GM23248 (cell line): ENCODE measurements around the gene HDGFL3. TPM values are rescaled to one million over a fixed set of nuclear protein-coding genes. Genes with fewer than 3 reads are reported as not detected.
"Not testable (repeated sequence)": the region's sequence is repeated elsewhere in the genome, so short reads cannot be mapped to it uniquely, and the experiment has no call there.

Experiments used
- DNase-seq: peaks from one replicate; pipeline ENCODE4 v3.0.0-alpha.2; 2015
- H2AFZ ChIP-seq: fragments of 200-600 bp; sonication (generic); 2 replicates; pipeline ENCODE4 v1.6.1; 2016; ENCODE audit warnings: antibody characterized with exemption
- H3F3A ChIP-seq: fragments of 200-600 bp; sonication (generic); 2 replicates; pipeline ENCODE4 v1.6.1; 2016; ENCODE audit warnings: mild to moderate bottlenecking, antibody characterized with exemption, mixed run types; ENCODE audit not compliant: insufficient read depth
- H3K27ac ChIP-seq: fragments of 200-600 bp; sonication (generic); 2 replicates; pipeline ENCODE4 v1.5.1; 2016; ENCODE audit warnings: mild to moderate bottlenecking
- H3K27me3 ChIP-seq: fragments of 200-600 bp; sonication (generic); replicated peaks from 2 replicates; pipeline ENCODE4 v1.6.1; 2016; ENCODE audit warnings: mild to moderate bottlenecking; ENCODE audit not compliant: insufficient read depth
- H3K36me3 ChIP-seq: fragments of 200-600 bp; sonication (generic); 2 replicates; pipeline ENCODE4 v1.6.1; 2016; ENCODE audit warnings: low read depth, mild to moderate bottlenecking
- H3K4me1 ChIP-seq: fragments of 200-600 bp; sonication (generic); 2 replicates; pipeline ENCODE4 v1.6.1; 2016; ENCODE audit warnings: mild to moderate bottlenecking; ENCODE audit not compliant: insufficient read depth
- H3K4me2 ChIP-seq: fragments of 200-600 bp; sonication (generic); one replicate; pipeline ENCODE4 v1.6.1; 2016; ENCODE audit warnings: mild to moderate bottlenecking; ENCODE audit not compliant: unreplicated experiment
- H3K4me3 ChIP-seq: fragments of 200-600 bp; sonication (generic); 2 replicates; pipeline ENCODE4 v1.5.1; 2016; ENCODE audit warnings: mild to moderate bottlenecking
- H3K79me2 ChIP-seq: fragments of 200-600 bp; sonication (generic); 2 replicates; pipeline ENCODE4 v1.6.1; 2016; ENCODE audit warnings: mild to moderate bottlenecking; ENCODE audit not compliant: insufficient read depth
- H3K9ac ChIP-seq: fragments of 200-600 bp; sonication (generic); 2 replicates; pipeline ENCODE4 v1.6.1; 2016; ENCODE audit warnings: mild to moderate bottlenecking
- H3K9me2 ChIP-seq: fragments of 200-600 bp; sonication (generic); 2 replicates; pipeline ENCODE4 v1.6.1; 2016; ENCODE audit warnings: mixed run types, mild to moderate bottlenecking, moderate library complexity; ENCODE audit not compliant: insufficient read depth
- H3K9me3 ChIP-seq: fragments of 200-600 bp; sonication (generic); one replicate; pipeline ENCODE4 v1.6.1; 2017; ENCODE audit warnings: low read depth
- H4K20me1 ChIP-seq: fragments of 200-600 bp; sonication (generic); 2 replicates; pipeline ENCODE4 v1.6.0; 2016; ENCODE audit not compliant: insufficient read depth
- EZH2 ChIP-seq: fragments of 200-600 bp; sonication (generic); IDR thresholded peaks from 2 replicates; pipeline ENCODE4 v1.6.1; 2018; ENCODE audit warnings: antibody characterized with exemption, mild to moderate bottlenecking; ENCODE audit not compliant: insufficient read depth, poor library complexity, severe bottlenecking
- EZH2phosphoT487 ChIP-seq: fragments of 200-600 bp; sonication (generic); IDR thresholded peaks from 2 replicates; pipeline ENCODE4 v1.6.1; 2018; ENCODE audit warnings: antibody characterized with exemption, moderate library complexity, mild to moderate bottlenecking, low read depth; ENCODE audit not compliant: insufficient read depth
- WGBS, 2 experiments: methylation state at CpG; one replicate each; pipeline ENCODE4 v1.1.6; 2015 to 2017; ENCODE audit warnings: low lambda C conversion rate in 2 of 2, low coverage in 1 of 2; ENCODE audit errors: missing lambda C conversion rate in 2 of 2; 5-methylcytosine and 5-hydroxymethylcytosine counted together
- in situ Hi-C: fragments of 300-500 bp; cut with MboI; formaldehyde crosslinking; loops from 2 replicates; pipeline ENCODE4 v1.15.0; 2020
- polyA plus RNA-seq: library from polyadenylated mRNA; unstranded; fragments of >200 nt; fragmentation: Nextera tagmentation; extraction: Ambion mirVana; gene quantifications from 2 replicates; pipeline ENCODE4 v1.2.1, GENCODE V29; 2016
- total RNA-seq: library from RNA; depleted of rRNA; stranded (reverse); fragments of >200 nt; shearing (Covaris generic); gene quantifications from 2 replicates; pipeline ENCODE4 v1.2.3, GENCODE V29; 2014

Gene HDGFL3
- total and polyA plus RNA-seq, 2 experiments from 2014 or later = 16.2 to 25.0 TPM

DNA sequence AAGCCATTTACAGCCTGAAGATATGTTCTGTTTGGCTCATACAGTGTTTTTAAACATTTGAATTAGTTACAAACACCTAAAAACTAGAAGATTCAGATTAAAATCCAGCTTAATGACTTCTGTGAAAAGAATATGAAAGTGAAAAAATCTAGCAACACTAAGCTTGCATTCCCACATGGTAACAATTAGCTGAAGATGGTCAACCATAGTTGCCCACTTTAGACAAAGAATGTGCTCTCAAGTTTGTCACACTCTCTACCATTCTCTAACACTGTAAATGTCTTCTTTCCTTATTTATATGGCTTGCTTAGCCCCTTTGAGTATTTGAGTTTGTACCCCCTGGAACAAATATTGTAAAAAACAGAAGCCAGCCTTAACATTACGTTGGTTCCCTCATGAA lies 32.7 kb downstream of the HDGFL3 start:
- Histone ChIP-seq H3K36me3 (no peaks in the 10 kb centered on the region), H3K4me1 (no peaks in the 10 kb centered on the region; the same call in 1 of the 2 replicates), H3K27me3 (no peaks in the 10 kb centered on the region), H3F3A (peaks cover 10% of the 10 kb centered on the region; the same call in 1 of the 2 replicates), H3K9me3 (no peaks in the 10 kb centered on the region), H3K27ac (no peak overlapping the region), H3K9me2 (no peaks in the 10 kb centered on the region), H3K4me3 (no peak overlapping the region), H4K20me1 (no peaks in the 10 kb centered on the region), H3K79me2 (peaks cover 18% of the 10 kb centered on the region), H3K9ac (no peak overlapping the region), H3K4me2 (no peak overlapping the region), H2AFZ (no peak overlapping the region)
- 94 to 100% methylated on average over 1 of the region's 1 CpG for WGBS, 2 experiments
- TF ChIP-seq EZH2 = no peak
- TF ChIP-seq EZH2phosphoT487 = no peak
- in situ Hi-C loops = no loop called here
- peak; percentile 9 for DNase-seq

DNA sequence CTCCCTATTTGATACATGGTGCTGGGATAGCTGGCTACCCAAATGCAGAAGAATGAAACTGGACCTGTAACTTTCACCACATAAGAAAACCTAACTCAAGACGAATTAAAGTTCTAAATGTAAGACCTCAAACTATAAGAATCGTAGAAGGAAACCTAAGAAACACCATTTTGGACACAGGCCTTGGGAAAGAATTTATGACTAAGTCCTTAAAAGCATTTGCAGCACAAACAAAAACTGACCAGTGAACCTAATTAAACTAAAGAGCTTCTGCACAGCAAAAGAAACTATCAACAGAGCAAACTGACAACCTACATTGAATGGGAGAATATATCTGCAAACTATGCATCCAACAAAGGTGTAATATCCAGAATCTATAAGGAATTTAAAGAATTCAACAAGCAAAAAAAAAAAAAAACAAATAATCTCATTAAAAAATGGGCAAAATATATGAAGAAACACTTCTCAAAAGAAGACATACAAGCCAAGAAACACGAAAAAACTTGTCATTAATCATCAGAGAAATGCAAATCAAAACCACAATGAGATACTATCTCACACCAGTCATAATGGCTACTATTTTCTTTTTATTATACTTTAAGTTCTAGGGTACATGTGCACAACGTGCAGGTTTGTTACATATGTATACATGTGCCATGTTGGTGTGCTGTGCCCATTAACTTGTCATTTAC lies 37.0 kb downstream of the HDGFL3 start:
- WGBS, 2 experiments = 73 to 76% methylated on average over 4 of the region's 4 CpGs
- Histone ChIP-seq H2AFZ (no peak overlapping the region), H3K4me3 (no peak overlapping the region), H3K27ac (no peak overlapping the region), H3K27me3 (no peaks in the 10 kb centered on the region), H3F3A (peaks cover 10% of the 10 kb centered on the region; the same call in 1 of the 2 replicates), H3K36me3 (no peaks in the 10 kb centered on the region), H4K20me1 (no peaks in the 10 kb centered on the region), H3K4me1 (no peaks in the 10 kb centered on the region; the same call in 1 of the 2 replicates), H3K9me2 (no peaks in the 10 kb centered on the region), H3K4me2 (no peak overlapping the region), H3K79me2 (peaks cover 59% of the 10 kb centered on the region), H3K9ac (no peak overlapping the region), H3K9me3 (no peaks in the 10 kb centered on the region)
- in situ Hi-C loops = no loop called here
- DNase-seq = peak; percentile 33
- TF ChIP-seq EZH2phosphoT487 (no peak), EZH2 (no peak)

GRCh38 chr15:83169576-83169975 lies 38.0 kb downstream of the HDGFL3 start:
- H3K9ac ChIP-seq, H4K20me1 ChIP-seq, H3K4me3 ChIP-seq, in situ Hi-C loops, H3K4me1 ChIP-seq, H3K9me2 ChIP-seq, H2AFZ ChIP-seq, H3K9me3 ChIP-seq, H3K36me3 ChIP-seq, H3K4me2 ChIP-seq, H3K27ac ChIP-seq, H3K27me3 ChIP-seq, DNase-seq: not testable (repeated sequence)
- Histone ChIP-seq H3F3A (peaks cover 15% of the 10 kb centered on the region), H3K79me2 (peaks cover 68% of the 10 kb centered on the region)
- WGBS, 2 experiments = 97 to 99% methylated on average over 5 of the region's 5 CpGs

- H3K27me3 ChIP-seq = no peaks in the 10 kb centered on the region
- peaks cover 70% of the 10 kb centered on the region for H3K79me2 ChIP-seq
- 0 out of 2 replicates have a peak, but pooled peaks cover 4% of the 10 kb centered on the region for H3K36me3 ChIP-seq
- H3K4me3 ChIP-seq = no peak overlapping the region
- H3K9me2 ChIP-seq = no peaks in the 10 kb centered on the region
- 100% methylated on average over 2 of the region's 2 CpGs for WGBS, 2 experiments
- H3K9ac ChIP-seq = no peak overlapping the region
- in situ Hi-C loops = no loop called here
- TF ChIP-seq EZH2 (no peak), EZH2phosphoT487 (no peak)
- no peaks in the 10 kb centered on the region for H4K20me1 ChIP-seq
- no peak overlapping the region for H2AFZ ChIP-seq
- H3K9me3 ChIP-seq = no peaks in the 10 kb centered on the region
- peaks cover 12% of the 10 kb centered on the region for H3K4me1 ChIP-seq
- H3K27ac ChIP-seq = no peak overlapping the region
- H3K4me2 ChIP-seq = no peak overlapping the region
- H3F3A ChIP-seq = peaks cover 25% of the 10 kb centered on the region
- DNase-seq = no peak
Observed at GRCh38 chr15:83166830-83167229, 40.8 kb downstream of the HDGFL3 start.

- Histone ChIP-seq H3K4me2 (no peak overlapping the region), H3F3A (peaks cover 25% of the 10 kb centered on the region), H3K36me3 (0 out of 2 replicates have a peak, but pooled peaks cover 4% of the 10 kb centered on the region), H3K4me1 (peaks cover 12% of the 10 kb centered on the region), H3K9me3 (no peaks in the 10 kb centered on the region), H3K27me3 (no peaks in the 10 kb centered on the region), H3K79me2 (peaks cover 66% of the 10 kb centered on the region), H2AFZ (no peak overlapping the region), H3K27ac (no peak overlapping the region), H4K20me1 (no peaks in the 10 kb centered on the region), H3K9ac (no peak overlapping the region), H3K4me3 (no peak overlapping the region), H3K9me2 (no peaks in the 10 kb centered on the region)
- WGBS, 2 experiments = 96 to 100% methylated on average over 3 of the region's 3 CpGs
- no peak for TF ChIP-seq EZH2phosphoT487
- TF ChIP-seq EZH2 = no peak
- no peak for DNase-seq
- in situ Hi-C loops = no loop called here
Observed at GRCh38 chr15:83166218-83166617, 41.4 kb downstream of the HDGFL3 start.
